Vagina (tissue), 2 donors: ENCODE measurements around the gene SIGLEC11. TPM values are rescaled to one million over a fixed set of nuclear protein-coding genes. Genes with fewer than 3 reads are reported as not detected.

ENCODE experiments used
- DNase-seq, 2 donors: peaks; one replicate each; pipeline ENCODE4 v3.0.0-alpha.2; 2017; ENCODE audit errors: extremely low spot score in 2 of 2
- H3K27ac ChIP-seq: fragments of 200-600 bp; sonication (generic); one replicate; pipeline ENCODE4 v1.5.1; 2019
- H3K27me3 ChIP-seq: fragments of 200-600 bp; sonication (generic); one replicate; pipeline ENCODE4 v1.5.1; 2019
- H3K36me3 ChIP-seq, 2 donors: fragments of 200-600 bp; sonication (generic); one replicate each; pipeline ENCODE4 v1.5.1; 2017 to 2019
- H3K4me1 ChIP-seq: fragments of 200-600 bp; sonication (generic); one replicate; pipeline ENCODE4 v1.5.1; 2019
- H3K4me3 ChIP-seq, 2 donors: fragments of 200-600 bp; sonication (generic); 1 replicate in 1 of 2; 2 replicates in 1 of 2; pipeline ENCODE4 v1.5.1; 2016 to 2019
- H3K9me3 ChIP-seq: fragments of 200-600 bp; sonication (generic); one replicate; pipeline ENCODE4 v1.5.1; 2019
- POLR2A ChIP-seq, 2 donors: fragments of 450-650 bp; IDR thresholded peaks; one replicate each; pipeline ENCODE4 v1.6.1; 2017; ENCODE audit warnings: antibody characterized with exemption in 2 of 2, mild to moderate bottlenecking in 2 of 2, moderate library complexity in 2 of 2
- POLR2AphosphoS5 ChIP-seq, 2 donors: sonication (generic); formaldehyde crosslinking; IDR thresholded peaks; one replicate each; pipeline ENCODE4 v1.9.0; 2017; ENCODE audit warnings: antibody characterized with exemption in 2 of 2, mild to moderate bottlenecking in 2 of 2, low read depth in 1 of 2; ENCODE audit not compliant: insufficient read depth in 1 of 2
- intact Hi-C: fragments of 100-400 bp; cut with DNase I; formaldehyde crosslinking; loops from one replicate; pipeline ENCODE4 v1.15.1; 2023
- total RNA-seq: library from RNA; depleted of rRNA; stranded (reverse); fragments of >200 nt; gene quantifications from one replicate; pipeline ENCODE4 v1.2.3, GENCODE V29; 2016
- TF ChIP-seq, protein P1 (sequence below), 3 experiments: fragments of 450-650 bp in 2 of 3; fragments of 200-600 bp in 1 of 3; sonication (generic) in 1 of 3; IDR thresholded peaks; one replicate each; pipeline ENCODE4 v1.5.1; 2017 to 2019; ENCODE audit warnings: antibody characterized with exemption in 3 of 3, mild to moderate bottlenecking in 2 of 3, moderate library complexity in 2 of 3

Gene SIGLEC11
- total RNA-seq, 1 donor from 2014 or later: 4.4 TPM

DNA sequence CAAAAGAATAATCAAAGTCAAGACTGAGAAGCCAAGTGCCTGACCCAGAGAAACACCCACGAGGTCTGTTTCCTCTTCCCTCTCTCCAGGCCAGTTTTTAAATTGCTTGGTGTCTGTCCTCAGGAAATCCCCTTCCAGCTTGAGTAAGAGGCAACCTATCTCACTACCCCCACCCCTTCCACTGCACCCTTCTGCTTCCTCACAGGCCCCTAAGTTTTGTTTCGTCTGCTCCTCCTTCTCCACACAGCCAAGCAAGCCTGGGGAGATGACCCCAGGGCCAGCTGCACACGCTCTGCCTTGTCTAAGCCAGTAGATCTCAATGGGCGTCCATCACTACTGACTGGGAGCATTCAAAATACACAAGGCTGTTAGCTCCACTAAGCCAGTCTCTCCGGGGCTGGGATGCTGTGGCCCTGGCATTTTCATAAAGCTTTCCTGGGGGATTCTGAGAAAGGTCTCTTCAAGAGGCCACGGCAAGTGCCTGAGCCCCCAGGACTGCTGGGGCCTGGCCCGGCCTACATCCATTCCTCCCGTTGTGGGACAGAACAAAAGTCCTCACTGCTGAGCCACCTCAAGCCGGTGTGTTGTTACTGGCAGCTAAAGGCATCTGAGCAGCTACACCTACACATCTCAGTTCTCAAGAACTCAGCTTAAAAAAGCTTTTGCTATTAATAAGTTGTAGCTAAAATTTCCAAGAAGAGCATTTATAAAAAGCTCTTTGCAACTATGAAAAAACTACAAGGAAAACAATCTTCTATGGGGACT is 49.4 kb downstream of the SIGLEC11 start:
- Histone ChIP-seq H3K27me3 (no peaks in the 10 kb centered on the region), H3K9me3 (no peaks in the 10 kb centered on the region), H3K36me3 (peaks cover 0 to 18% of the 10 kb centered on the region in 2 donors), H3K27ac (no peak overlapping the region), H3K4me3 (no peak overlapping the region), H3K4me1 (no peaks in the 10 kb centered on the region)
- no peak for TF ChIP-seq POLR2A (IDR thresholded peaks at IDR 0.05)
- no peak for TF ChIP-seq POLR2AphosphoS5 (IDR thresholded peaks at IDR 0.05; ENCODE audit: insufficient read depth in 1 of 2, low read depth in 1 of 2)
- TF ChIP-seq, protein P1, sequence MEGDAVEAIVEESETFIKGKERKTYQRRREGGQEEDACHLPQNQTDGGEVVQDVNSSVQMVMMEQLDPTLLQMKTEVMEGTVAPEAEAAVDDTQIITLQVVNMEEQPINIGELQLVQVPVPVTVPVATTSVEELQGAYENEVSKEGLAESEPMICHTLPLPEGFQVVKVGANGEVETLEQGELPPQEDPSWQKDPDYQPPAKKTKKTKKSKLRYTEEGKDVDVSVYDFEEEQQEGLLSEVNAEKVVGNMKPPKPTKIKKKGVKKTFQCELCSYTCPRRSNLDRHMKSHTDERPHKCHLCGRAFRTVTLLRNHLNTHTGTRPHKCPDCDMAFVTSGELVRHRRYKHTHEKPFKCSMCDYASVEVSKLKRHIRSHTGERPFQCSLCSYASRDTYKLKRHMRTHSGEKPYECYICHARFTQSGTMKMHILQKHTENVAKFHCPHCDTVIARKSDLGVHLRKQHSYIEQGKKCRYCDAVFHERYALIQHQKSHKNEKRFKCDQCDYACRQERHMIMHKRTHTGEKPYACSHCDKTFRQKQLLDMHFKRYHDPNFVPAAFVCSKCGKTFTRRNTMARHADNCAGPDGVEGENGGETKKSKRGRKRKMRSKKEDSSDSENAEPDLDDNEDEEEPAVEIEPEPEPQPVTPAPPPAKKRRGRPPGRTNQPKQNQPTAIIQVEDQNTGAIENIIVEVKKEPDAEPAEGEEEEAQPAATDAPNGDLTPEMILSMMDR (IDR thresholded peaks at IDR 0.05): no peak
- no peak for DNase-seq
- intact Hi-C loops: no loop called here

DNA sequence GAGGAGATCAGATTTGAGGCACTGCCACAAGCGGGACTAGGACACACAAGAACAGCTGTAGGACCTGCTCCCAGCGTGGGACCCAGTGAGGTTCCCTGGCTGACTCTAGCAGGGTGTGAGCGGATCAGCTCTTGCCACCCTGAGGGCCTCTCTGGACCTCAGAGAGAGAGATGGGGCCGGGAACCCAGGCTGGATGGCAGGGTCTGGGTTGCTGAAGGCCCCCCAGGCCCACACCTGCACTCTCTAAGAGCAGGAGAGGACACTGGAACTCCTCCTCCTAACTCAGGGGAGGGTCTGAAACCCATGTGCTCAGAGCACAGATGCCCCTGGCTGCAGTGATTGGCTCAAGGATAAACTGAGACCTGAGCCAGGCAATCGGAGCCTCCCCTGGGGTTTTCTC is 50.8 kb downstream of the SIGLEC11 start:
- no peak overlapping the region for H3K27ac ChIP-seq
- peaks cover 0 to 18% of the 10 kb centered on the region in 2 donors for H3K36me3 ChIP-seq
- intact Hi-C loops: no loop called here
- no peak for DNase-seq
- no peak overlapping the region for H3K4me3 ChIP-seq
- no peaks in the 10 kb centered on the region for H3K9me3 ChIP-seq
- no peaks in the 10 kb centered on the region for H3K4me1 ChIP-seq
- TF ChIP-seq, protein P1 (IDR thresholded peaks at IDR 0.05): no peak
- TF ChIP-seq POLR2A (IDR thresholded peaks at IDR 0.05) (no peak), POLR2AphosphoS5 (IDR thresholded peaks at IDR 0.05; ENCODE audit: insufficient read depth in 1 of 2, low read depth in 1 of 2) (no peak)
- H3K27me3 ChIP-seq: no peaks in the 10 kb centered on the region

DNA sequence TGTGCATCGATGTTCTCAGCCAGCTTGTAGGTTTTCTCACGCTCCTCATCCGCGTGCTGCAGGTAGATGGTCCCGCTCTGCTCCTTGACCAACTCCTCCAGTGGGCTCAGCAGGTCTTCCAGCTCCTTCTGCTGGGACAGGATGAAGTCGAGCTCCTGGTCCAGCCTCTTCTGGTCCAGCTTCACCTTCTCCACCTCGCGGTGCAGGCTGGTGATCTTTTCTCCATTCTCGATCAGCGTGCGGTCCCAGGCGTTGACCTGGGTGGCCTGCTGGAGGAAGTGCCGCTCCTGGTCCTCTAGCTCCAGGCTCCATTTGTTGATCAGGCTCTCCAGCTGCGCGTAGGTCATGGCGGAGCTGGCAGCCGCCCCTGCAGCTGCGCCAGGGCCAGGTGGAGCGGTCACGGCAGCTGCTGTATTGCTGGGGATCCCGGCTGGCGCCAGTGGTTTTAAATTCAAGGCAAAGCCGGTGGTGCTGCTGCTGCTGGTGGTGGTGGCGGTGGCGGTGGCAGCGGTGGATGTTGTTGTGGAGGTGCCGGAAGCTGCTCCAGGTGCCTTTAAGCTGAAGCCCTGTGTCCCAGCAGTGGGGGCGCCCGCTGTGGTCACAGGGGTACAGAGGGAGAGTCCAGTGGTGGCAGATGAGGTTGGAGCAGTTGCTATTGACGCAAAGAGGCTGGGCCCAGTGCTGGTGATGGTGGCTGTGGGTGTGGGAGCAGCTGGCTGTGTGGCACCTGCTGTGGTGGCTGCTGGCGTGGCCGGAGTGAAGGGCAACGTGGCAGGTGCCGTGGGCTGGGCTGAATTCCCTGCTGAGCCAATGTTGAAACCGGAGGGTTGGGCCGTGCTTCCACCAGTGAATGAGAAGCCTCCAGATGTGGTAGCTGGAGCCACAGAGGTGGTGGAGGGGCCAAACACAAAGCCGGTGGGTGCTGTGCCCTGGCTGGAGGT is 52.2 kb downstream of the SIGLEC11 start:
- Histone ChIP-seq H3K36me3 (peaks cover 0 to 18% of the 10 kb centered on the region in 2 donors), H3K27me3 (no peaks in the 10 kb centered on the region), H3K9me3 (no peaks in the 10 kb centered on the region), H3K4me1 (no peaks in the 10 kb centered on the region), H3K4me3 (no peak overlapping the region), H3K27ac (no peak overlapping the region)
- intact Hi-C loops: no loop called here
- TF ChIP-seq POLR2AphosphoS5 (IDR thresholded peaks at IDR 0.05; ENCODE audit: insufficient read depth in 1 of 2, low read depth in 1 of 2): no peak
- TF ChIP-seq POLR2A (IDR thresholded peaks at IDR 0.05): no peak
- TF ChIP-seq, protein P1 (IDR thresholded peaks at IDR 0.05): no peak
- no peak for DNase-seq

DNA sequence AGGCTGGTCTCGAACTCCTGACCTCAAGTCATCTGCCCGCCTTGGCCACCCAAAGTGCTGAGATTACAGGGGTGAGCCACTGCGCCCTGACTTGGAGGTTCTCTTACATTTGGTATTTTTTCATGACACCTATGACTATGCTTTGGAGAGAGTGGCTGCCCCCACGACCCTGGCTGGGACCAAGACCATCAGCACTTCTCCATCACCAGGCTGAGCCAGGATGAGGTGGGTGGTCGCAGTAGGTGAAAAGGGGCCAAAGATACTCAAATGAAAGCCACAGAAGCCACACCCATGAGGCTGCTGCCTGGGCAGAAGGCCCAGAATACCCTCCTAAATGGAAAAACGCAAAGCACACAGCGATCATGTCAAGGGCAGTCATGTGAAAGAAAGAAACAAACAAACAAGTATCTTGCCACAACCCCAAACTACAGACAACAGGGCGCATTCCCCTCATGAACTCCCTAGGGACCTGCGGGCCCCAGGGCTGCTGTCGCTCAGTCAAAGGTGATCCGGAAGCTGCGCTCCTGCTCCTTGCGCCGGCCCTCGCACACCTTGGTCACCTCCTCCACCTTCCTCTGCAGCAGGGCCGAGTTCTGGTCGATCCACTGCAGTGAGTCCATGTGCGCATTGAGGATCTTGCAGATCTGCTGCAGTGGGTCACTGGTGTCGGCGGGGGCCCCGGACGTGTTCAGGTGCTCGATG is 53.1 kb downstream of the SIGLEC11 start:
- Histone ChIP-seq H3K27me3 (no peaks in the 10 kb centered on the region), H3K4me3 (no peak overlapping the region), H3K9me3 (no peaks in the 10 kb centered on the region), H3K4me1 (no peaks in the 10 kb centered on the region), H3K36me3 (peaks cover 0 to 18% of the 10 kb centered on the region in 2 donors), H3K27ac (no peak overlapping the region)
- TF ChIP-seq, protein P1 (IDR thresholded peaks at IDR 0.05): no peak
- no peak for TF ChIP-seq POLR2A (IDR thresholded peaks at IDR 0.05)
- TF ChIP-seq POLR2AphosphoS5 (IDR thresholded peaks at IDR 0.05; ENCODE audit: insufficient read depth in 1 of 2, low read depth in 1 of 2): no peak
- intact Hi-C loops: no loop called here
- no peak for DNase-seq
